HG03520 (cell line): Measurements from ENCODE around the gene HES5.
"Not testable (repeated sequence)": the region's sequence is repeated elsewhere in the genome, so short reads cannot be mapped to it uniquely, and the experiment has no call there.

Source experiments
- ATAC-seq: cut with Tn5 transposase; IDR thresholded peaks from one replicate; pipeline ENCODE4 v1.9.1; 2021; ENCODE audit warnings: mild to moderate bottlenecking, moderate library complexity; ENCODE audit not compliant: unreplicated experiment

The HES5 gene

DNA sequence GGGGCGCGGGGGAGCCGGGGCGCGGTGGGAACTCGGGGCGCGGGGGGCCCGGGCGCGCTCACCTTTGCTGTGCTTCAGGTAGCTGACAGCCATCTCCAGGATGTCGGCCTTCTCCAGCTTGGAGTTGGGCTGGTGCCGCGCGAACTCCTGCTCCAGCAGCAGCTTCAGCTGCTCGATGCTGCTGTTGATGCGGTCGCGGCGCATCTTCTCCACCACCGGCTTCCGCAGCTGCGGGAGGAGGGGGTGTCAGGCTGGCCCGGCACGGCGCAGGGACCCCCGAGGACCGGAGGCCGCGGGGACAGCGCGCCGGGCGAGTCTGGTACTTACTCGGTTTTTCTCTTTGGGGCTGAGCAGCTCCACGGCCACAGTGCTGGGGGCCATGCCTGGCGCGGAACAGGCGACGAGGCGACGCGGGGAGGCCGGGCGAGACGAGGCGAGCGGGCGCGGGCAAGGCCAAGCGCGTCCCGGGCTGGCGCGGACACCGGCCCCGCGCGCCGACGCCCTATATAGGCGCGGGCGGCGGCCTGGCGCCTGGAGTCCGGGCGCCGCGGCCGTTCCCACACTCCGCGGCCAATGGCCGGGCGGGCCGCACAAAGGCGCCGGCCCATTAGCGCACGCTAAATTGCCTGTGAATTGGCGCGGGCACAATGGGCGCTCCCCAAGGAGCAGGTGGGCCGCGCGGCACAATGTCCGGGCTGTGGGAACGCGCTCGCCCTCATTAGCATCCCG is at the start of gene HES5:
HES5 (minus strand) TSS at position 480 of the 729 bp plus-strand sequence; CDS start at position 381, 99 bp downstream.
- ATAC-seq: no peak

DNA sequence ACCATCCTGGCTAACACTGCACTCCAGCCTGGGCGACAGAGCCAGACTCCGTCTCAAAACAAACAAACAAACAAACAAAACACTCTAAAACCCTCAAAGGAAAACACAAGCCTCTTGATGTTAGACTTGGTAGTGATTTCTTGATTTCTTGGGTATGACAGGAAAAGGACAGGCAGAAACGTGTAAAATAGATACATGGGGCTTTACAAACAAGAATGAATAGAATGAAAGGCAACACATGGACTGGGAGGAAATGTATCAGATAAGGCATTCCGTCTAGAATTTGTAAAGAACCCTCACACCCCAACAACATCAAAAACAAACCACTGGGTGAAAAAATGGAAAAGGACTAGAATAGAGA is 48.7 kb upstream of the HES5 start:
- ATAC-seq: no peak

DNA sequence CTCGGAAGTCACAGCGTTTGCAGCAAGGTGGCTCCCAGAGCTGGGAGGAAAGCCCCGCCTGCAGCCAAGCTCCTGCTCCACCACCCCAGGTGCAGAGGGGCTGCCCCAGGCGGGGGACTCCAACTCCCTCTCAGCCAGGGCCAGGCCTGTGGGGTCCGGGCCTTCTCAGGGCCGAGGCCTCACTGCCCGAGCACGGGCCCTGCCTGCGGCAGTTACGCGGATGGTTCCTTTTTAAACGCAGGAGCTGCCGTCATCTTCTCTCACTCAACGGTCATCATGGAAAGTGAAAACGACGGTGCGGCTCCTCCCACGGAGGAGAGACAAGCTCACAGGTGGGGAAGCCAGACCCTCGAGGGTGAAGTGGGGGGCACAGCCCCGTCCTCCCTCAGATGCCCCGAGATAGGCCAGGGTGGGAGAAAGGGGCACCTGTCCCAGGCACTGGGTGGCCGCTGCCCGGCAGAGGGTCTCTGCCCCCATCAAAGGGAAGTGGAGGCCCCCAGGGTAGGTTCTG is 47.6 kb upstream of the HES5 start:
- peak; percentile 30 for ATAC-seq

- ATAC-seq: no peak
Observed at GRCh38 chr1:2575801-2576663, 46.0 kb upstream of the HES5 start.

GRCh38 chr1:2574350-2574749 is 44.3 kb upstream of the HES5 start:
- ATAC-seq: no peak

- no peak for ATAC-seq
Observed at GRCh38 chr1:2573250-2573920, 43.3 kb upstream of the HES5 start.

GRCh38 chr1:2571348-2571747 is 41.3 kb upstream of the HES5 start:
- no peak for ATAC-seq

- no peak for ATAC-seq
Observed at GRCh38 chr1:2570332-2570731, 40.3 kb upstream of the HES5 start.

- ATAC-seq: not testable (repeated sequence)
Observed at GRCh38 chr1:2569703-2570102, 39.6 kb upstream of the HES5 start.

DNA sequence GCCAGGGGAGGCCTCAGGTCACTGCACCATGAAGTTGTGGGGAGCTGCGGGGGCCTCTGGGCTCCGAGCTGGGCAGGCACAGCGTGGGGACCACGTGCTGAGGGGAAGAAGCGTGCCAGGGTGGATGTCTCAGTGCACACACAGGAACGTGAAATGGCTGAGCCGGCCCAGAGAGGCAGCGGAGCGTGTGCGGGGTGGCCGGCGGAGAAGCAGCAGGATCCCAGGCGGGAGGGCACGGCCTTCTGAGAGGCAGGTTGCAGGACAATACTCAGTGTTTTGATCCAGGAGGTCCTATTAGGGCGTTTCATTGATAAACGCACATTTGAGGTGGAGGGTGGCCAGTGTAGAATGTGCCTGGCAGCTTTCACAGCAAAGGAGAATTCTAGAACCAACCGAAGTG is 39.0 kb upstream of the HES5 start:
- no peak for ATAC-seq

DNA sequence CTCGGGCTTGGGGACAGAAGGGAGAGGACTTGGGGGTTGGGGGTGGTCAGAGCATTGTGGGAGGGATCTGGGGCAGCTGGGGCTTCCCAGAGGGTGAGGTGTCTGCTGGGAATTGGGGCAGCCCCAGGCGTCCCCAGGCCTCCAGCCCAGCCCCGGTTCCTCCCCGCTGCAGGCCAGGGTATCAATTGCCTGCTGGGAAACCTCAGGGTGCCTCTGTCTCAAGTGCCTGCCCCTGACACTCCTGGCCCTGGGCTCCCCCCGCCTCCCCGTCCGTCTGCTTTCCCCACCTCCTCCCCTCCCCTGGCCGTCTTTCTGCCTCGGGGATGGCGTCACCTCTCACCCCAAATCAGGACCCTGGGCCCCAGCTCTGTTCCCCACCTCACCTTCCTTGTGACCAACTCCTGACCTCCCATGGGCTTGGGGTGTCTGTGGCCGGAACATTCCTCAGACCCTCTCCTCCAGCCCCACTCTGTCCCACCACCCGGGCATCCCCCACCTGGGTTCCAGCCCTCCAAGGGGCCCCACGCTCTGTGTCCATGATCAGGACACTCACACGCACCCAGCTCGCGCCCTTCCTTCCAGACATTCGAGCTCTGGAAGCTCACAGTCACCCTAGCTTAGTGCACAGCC is 38.2 kb upstream of the HES5 start:
- not testable (repeated sequence) for ATAC-seq

GRCh38 chr1:2567083-2567679 is 37.1 kb upstream of the HES5 start:
- no peak for ATAC-seq

- no peak for ATAC-seq
Observed at GRCh38 chr1:2566101-2567045, 36.3 kb upstream of the HES5 start.

DNA sequence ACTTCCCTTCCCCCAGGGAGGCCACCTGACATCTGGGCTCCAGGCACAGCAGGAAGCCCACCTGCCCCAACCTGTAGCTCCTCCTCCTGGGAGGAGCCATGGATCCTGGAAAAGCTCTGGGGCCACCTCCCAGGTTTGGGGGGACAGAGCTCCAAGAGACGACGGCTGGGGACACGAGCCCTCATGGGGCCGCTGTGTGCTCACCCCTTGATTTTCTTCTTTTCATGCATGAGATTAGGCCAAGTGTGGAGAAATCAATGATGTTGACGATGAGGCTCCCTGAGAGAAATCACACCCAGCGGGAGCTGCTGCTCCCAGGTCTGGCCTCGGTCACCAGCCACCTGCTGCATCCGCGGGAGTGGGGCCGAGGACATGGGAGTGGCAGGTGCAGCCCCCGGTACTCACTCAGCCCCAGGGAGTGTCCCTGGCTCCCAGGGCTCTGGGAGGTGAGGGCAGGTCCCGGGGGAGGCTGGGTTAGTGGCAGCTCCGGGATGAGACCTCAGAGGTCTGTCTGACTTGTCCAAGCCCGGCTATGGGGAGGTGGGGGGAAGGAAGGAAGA is 34.8 kb upstream of the HES5 start:
- no peak for ATAC-seq

GRCh38 chr1:2564006-2564814 is 34.1 kb upstream of the HES5 start:
- ATAC-seq: no peak

- ATAC-seq: no peak
Observed at GRCh38 chr1:2563205-2563604, 33.1 kb upstream of the HES5 start.

- no peak for ATAC-seq
Observed at GRCh38 chr1:2561898-2562895, 32.1 kb upstream of the HES5 start.
